Measurements from ENCODE around the gene NOP14.

The NOP14 gene

DNA sequence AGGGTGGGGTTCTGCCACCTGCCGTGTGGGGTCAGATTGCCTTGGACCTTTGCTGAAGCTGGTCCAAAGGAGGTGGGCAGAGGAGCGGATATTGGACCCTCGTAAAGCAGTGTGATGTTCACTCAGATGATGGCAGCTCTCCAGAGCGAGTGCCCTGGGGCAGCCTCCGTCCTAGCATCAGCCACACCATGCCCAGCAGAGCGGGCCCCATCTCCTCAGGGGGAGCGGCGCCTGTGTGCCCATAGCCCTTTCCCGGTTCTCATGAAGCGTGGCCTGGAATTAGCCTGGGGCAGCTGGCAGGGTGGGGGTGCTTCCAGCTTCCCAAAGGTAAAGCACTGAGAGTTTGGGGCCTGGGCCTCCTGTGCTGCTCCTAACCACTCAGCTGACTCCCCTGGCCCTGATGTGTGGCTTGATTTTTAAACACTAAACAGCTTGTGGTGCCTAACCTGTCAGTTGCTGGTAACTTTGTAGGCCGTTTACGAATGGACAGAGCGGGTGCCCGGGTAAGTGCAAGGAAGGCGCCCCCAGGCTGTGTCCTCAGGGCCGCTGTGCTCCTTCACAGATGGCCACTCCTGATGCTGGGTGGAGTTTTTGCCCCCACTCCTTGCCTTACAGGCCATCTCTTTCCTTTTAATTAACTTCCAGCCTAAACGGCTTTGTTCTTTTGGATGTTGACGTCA, 36.0 kb downstream of the NOP14 start:
- no peak overlapping the region for H2AFZ ChIP-seq (ENCODE audit: low read length)
- H3F3A ChIP-seq (ENCODE audit: low read depth) = no peaks in the 10 kb centered on the region
- H4K20me1 ChIP-seq (ENCODE audit: insufficient read depth, low read length, poor library complexity, severe bottlenecking) = no peaks in the 10 kb centered on the region
- no peaks in the 10 kb centered on the region for H3K27me3 ChIP-seq (ENCODE audit: insufficient read depth, low read length, poor library complexity, severe bottlenecking)
- peaks cover 1% of the 10 kb centered on the region for H3K4me1 ChIP-seq (ENCODE audit: insufficient read depth, low read length, poor library complexity, severe bottlenecking)
- TF ChIP-seq EZH2phosphoT487 (IDR thresholded peaks at IDR 0.05; ENCODE audit: borderline replicate concordance) = no peak
- TF ChIP-seq, protein P1, sequence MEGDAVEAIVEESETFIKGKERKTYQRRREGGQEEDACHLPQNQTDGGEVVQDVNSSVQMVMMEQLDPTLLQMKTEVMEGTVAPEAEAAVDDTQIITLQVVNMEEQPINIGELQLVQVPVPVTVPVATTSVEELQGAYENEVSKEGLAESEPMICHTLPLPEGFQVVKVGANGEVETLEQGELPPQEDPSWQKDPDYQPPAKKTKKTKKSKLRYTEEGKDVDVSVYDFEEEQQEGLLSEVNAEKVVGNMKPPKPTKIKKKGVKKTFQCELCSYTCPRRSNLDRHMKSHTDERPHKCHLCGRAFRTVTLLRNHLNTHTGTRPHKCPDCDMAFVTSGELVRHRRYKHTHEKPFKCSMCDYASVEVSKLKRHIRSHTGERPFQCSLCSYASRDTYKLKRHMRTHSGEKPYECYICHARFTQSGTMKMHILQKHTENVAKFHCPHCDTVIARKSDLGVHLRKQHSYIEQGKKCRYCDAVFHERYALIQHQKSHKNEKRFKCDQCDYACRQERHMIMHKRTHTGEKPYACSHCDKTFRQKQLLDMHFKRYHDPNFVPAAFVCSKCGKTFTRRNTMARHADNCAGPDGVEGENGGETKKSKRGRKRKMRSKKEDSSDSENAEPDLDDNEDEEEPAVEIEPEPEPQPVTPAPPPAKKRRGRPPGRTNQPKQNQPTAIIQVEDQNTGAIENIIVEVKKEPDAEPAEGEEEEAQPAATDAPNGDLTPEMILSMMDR (conservative IDR thresholded peaks at IDR 0.05; ENCODE audit: low read length) = no peak
- H3K9me2 ChIP-seq (replicated peaks; ENCODE audit: low read depth, low read length) = no peaks in the 10 kb centered on the region
- H3K9me3 ChIP-seq (ENCODE audit: insufficient read depth, low read depth, low read length) = no peaks in the 10 kb centered on the region
- no peak overlapping the region for H3K4me3 ChIP-seq (ENCODE audit: low read length, poor library complexity, severe bottlenecking)
- no peak overlapping the region for H3K9ac ChIP-seq (ENCODE audit: low read depth, low read length, poor library complexity, severe bottlenecking)
- peaks cover 74% of the 10 kb centered on the region; the same call in 1 of the 2 replicates for H3K36me3 ChIP-seq (ENCODE audit: insufficient read depth, low read length)
- H3K79me2 ChIP-seq (ENCODE audit: insufficient read depth, low read length) = no peaks in the 10 kb centered on the region
- no peak overlapping the region for H3K4me2 ChIP-seq (ENCODE audit: low read depth, low read length, poor library complexity, severe bottlenecking)

DNA sequence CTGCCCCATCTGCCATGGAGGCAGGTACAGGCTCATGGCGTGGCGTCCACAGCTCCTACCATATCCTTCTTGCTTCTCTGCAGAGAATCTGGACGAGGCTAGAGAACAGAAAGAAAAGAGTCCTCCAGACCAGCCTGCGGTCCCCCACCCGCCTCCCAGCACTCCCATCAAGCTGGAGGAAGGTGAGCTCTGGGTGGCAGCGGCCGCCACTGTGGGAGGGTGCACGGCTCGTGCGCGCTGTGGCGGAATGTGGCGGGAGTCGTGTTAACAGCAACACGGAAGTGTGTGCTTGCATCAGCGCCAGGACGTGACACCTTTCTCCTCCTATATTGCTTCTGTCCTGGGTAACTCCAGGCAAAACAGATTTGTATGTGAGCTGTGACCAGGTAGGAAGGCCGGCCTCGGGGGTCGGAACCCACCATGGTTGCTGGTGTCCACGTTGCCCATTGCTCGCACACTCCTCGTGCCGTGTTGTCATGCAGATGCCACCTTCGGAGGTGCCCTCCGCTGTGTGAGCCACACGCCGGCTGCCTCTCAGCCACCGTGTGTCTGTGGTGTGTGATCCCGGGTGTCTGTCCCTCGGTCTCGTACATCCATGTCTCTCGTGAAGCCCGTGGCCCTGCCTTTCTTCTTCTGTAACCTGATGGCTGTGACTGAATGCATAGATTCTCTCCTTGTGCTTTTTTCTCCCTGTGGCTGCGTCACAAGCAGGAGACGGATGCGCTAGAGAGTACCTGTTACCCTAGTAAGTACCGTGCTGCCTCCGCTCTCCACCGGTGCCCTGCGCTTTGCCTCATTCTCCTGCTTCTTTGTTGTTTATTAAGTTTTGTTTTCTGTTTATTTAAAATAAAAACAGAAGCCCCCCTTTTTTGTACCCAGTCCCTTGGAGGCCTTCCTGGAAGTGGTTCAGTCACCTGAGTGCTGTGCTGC, 37.0 kb downstream of the NOP14 start:
- Histone ChIP-seq H3K79me2 (ENCODE audit: insufficient read depth, low read length) (no peaks in the 10 kb centered on the region), H2AFZ (ENCODE audit: low read length) (no peak overlapping the region), H3K4me1 (ENCODE audit: insufficient read depth, low read length, poor library complexity, severe bottlenecking) (no peaks in the 10 kb centered on the region), H3K9ac (ENCODE audit: low read depth, low read length, poor library complexity, severe bottlenecking) (no peak overlapping the region), H4K20me1 (ENCODE audit: insufficient read depth, low read length, poor library complexity, severe bottlenecking) (no peaks in the 10 kb centered on the region), H3K4me3 (ENCODE audit: low read length, poor library complexity, severe bottlenecking) (no peak overlapping the region), H3K36me3 (ENCODE audit: insufficient read depth, low read length) (peaks cover 76% of the 10 kb centered on the region; the same call in 1 of the 2 replicates), H3F3A (ENCODE audit: low read depth) (no peaks in the 10 kb centered on the region), H3K9me3 (ENCODE audit: insufficient read depth, low read depth, low read length) (no peaks in the 10 kb centered on the region), H3K27me3 (ENCODE audit: insufficient read depth, low read length, poor library complexity, severe bottlenecking) (no peaks in the 10 kb centered on the region), H3K4me2 (ENCODE audit: low read depth, low read length, poor library complexity, severe bottlenecking) (no peak overlapping the region), H3K9me2 (replicated peaks; ENCODE audit: low read depth, low read length) (no peaks in the 10 kb centered on the region)
- no peak for TF ChIP-seq EZH2phosphoT487 (IDR thresholded peaks at IDR 0.05; ENCODE audit: borderline replicate concordance)
- TF ChIP-seq, protein P1 (conservative IDR thresholded peaks at IDR 0.05; ENCODE audit: low read length) = no peak

DNA sequence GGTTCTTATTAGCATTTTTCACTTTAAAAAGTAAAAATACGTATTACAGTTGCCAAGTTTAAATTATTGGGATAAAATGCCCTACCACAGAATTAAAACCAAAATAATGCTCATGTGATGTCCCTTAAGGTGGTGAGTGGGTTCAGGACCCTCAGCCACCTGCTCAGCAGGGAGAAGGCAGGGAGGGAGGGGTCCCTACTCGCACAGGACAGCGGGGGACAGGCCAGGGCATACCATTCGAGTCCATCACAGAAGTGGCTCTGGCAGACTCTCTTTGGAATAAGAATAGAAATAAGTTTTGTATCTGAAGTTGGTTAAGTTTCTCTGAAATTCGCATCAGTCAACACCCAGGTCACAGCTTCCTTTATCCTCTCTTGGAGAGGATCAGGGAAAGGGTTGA, 37.7 kb downstream of the NOP14 start:
- no peak overlapping the region for H3K4me2 ChIP-seq (ENCODE audit: low read depth, low read length, poor library complexity, severe bottlenecking)
- no peak overlapping the region for H3K9ac ChIP-seq (ENCODE audit: low read depth, low read length, poor library complexity, severe bottlenecking)
- no peaks in the 10 kb centered on the region for H3F3A ChIP-seq (ENCODE audit: low read depth)
- H3K4me3 ChIP-seq (ENCODE audit: low read length, poor library complexity, severe bottlenecking) = no peak overlapping the region
- no peaks in the 10 kb centered on the region for H3K9me3 ChIP-seq (ENCODE audit: insufficient read depth, low read depth, low read length)
- H3K79me2 ChIP-seq (ENCODE audit: insufficient read depth, low read length) = no peaks in the 10 kb centered on the region
- no peak overlapping the region for H2AFZ ChIP-seq (ENCODE audit: low read length)
- H3K4me1 ChIP-seq (ENCODE audit: insufficient read depth, low read length, poor library complexity, severe bottlenecking) = no peaks in the 10 kb centered on the region
- TF ChIP-seq EZH2phosphoT487 (IDR thresholded peaks at IDR 0.05; ENCODE audit: borderline replicate concordance) = no peak
- TF ChIP-seq, protein P1 (conservative IDR thresholded peaks at IDR 0.05; ENCODE audit: low read length) = no peak
- H3K36me3 ChIP-seq (ENCODE audit: insufficient read depth, low read length) = peaks cover 76% of the 10 kb centered on the region; the same call in 1 of the 2 replicates
- H4K20me1 ChIP-seq (ENCODE audit: insufficient read depth, low read length, poor library complexity, severe bottlenecking) = no peaks in the 10 kb centered on the region
- H3K9me2 ChIP-seq (replicated peaks; ENCODE audit: low read depth, low read length) = no peaks in the 10 kb centered on the region
- no peaks in the 10 kb centered on the region for H3K27me3 ChIP-seq (ENCODE audit: insufficient read depth, low read length, poor library complexity, severe bottlenecking)

Data from Loucy (cell line).